ENCODE data around the gene RHBDD2. TPM values are rescaled to one million over a fixed set of nuclear protein-coding genes. Genes with fewer than 3 reads are reported as not detected.

The RHBDD2 gene
- total and polyA plus RNA-seq, 2 experiments from 2014 or later, result 28.1 to 62.2 TPM

- H3K9me3 ChIP-seq (ENCODE audit: low read depth), result no peaks in the 10 kb centered on the region
- no peak overlapping the region for H3K4me3 ChIP-seq
- peak; percentile 77 for DNase-seq
- peak overlapping the region; percentile 22; the same call in 1 of the 2 replicates for H2AFZ ChIP-seq
- H3K27ac ChIP-seq, result no peak overlapping the region
- 46 to 48% methylated on average over 19 of the region's 19 CpGs for WGBS, 2 experiments (ENCODE audit: low coverage in 1 of 2, low lambda C conversion rate in 2 of 2, missing lambda C conversion rate in 2 of 2)
- H3K27me3 ChIP-seq (replicated peaks; ENCODE audit: insufficient read depth), result no peaks in the 10 kb centered on the region
- in situ Hi-C loops (cut with MboI), result loop anchor here (10.0 kb wide), 1 partner anchor 148 kb away; no protein-coding TSS in a partner anchor
- no peaks in the 10 kb centered on the region for H3K36me3 ChIP-seq (ENCODE audit: low read depth)
- no peak overlapping the region for H3K9ac ChIP-seq
- no peaks in the 10 kb centered on the region for H3K9me2 ChIP-seq (ENCODE audit: insufficient read depth)
- H3K4me2 ChIP-seq (ENCODE audit: unreplicated experiment), result no peak overlapping the region
- no peaks in the 10 kb centered on the region for H4K20me1 ChIP-seq (ENCODE audit: insufficient read depth)
- H3F3A ChIP-seq (ENCODE audit: insufficient read depth), result no peaks in the 10 kb centered on the region
- H3K4me1 ChIP-seq (ENCODE audit: insufficient read depth), result no peaks in the 10 kb centered on the region
- TF ChIP-seq EZH2 (IDR thresholded peaks at IDR 0.05; ENCODE audit: insufficient read depth, poor library complexity, severe bottlenecking) (no peak), EZH2phosphoT487 (IDR thresholded peaks at IDR 0.05; ENCODE audit: insufficient read depth, low read depth) (no peak)
- H3K79me2 ChIP-seq (ENCODE audit: insufficient read depth), result no peaks in the 10 kb centered on the region
These were observed 12.1 kb upstream of the RHBDD2 start for GRCh38 chr7:75866489-75867389.

GRCh38 chr7:75867390-75867717 lies 11.5 kb upstream of the RHBDD2 start:
- no peaks in the 10 kb centered on the region; the same call in 1 of the 2 replicates for H3F3A ChIP-seq (ENCODE audit: insufficient read depth)
- H3K4me3 ChIP-seq, result no peak overlapping the region
- H3K27ac ChIP-seq, result no peak overlapping the region
- peak overlapping the region; percentile 22; the same call in 1 of the 2 replicates for H2AFZ ChIP-seq
- no peaks in the 10 kb centered on the region for H3K36me3 ChIP-seq (ENCODE audit: low read depth)
- WGBS, 2 experiments (ENCODE audit: low coverage in 1 of 2, low lambda C conversion rate in 2 of 2, missing lambda C conversion rate in 2 of 2), result 34 to 35% methylated on average over 4 of the region's 4 CpGs
- no peak for TF ChIP-seq EZH2phosphoT487 (IDR thresholded peaks at IDR 0.05; ENCODE audit: insufficient read depth, low read depth)
- TF ChIP-seq EZH2 (IDR thresholded peaks at IDR 0.05; ENCODE audit: insufficient read depth, poor library complexity, severe bottlenecking), result no peak
- H3K9me3 ChIP-seq (ENCODE audit: low read depth), result no peaks in the 10 kb centered on the region
- in situ Hi-C loops (cut with MboI), result loop anchor here (10.0 kb wide), 1 partner anchor 147 kb away; no protein-coding TSS in a partner anchor
- H3K4me2 ChIP-seq (ENCODE audit: unreplicated experiment), result no peak overlapping the region
- no peak for DNase-seq
- H3K79me2 ChIP-seq (ENCODE audit: insufficient read depth), result no peaks in the 10 kb centered on the region
- H4K20me1 ChIP-seq (ENCODE audit: insufficient read depth), result no peaks in the 10 kb centered on the region
- H3K9ac ChIP-seq, result no peak overlapping the region
- no peaks in the 10 kb centered on the region for H3K9me2 ChIP-seq (ENCODE audit: insufficient read depth)
- no peaks in the 10 kb centered on the region for H3K27me3 ChIP-seq (replicated peaks; ENCODE audit: insufficient read depth)
- H3K4me1 ChIP-seq (ENCODE audit: insufficient read depth), result peaks cover 2% of the 10 kb centered on the region; the same call in 1 of the 2 replicates

DNA sequence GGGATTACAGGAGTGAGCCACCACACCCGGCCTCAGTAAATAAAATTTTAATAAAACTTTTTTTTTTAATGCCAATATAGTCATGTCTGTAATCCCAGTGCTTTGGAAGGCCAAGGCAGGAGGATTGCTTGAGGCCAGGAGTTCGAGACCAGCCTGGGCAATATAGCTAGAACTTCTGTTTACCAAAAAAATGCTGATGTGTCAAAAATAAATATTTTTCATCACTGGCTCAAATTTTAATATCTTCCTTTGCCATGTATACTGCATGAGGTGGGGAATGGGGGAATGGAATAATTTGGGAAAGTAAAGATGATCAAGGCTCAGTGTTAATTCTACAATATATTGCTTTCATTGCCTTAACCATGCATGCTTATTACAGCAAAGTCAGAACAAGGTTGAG lies 10.7 kb upstream of the RHBDD2 start:
- Histone ChIP-seq H4K20me1 (ENCODE audit: insufficient read depth) (no peaks in the 10 kb centered on the region), H3K9me3 (ENCODE audit: low read depth) (no peaks in the 10 kb centered on the region), H3K36me3 (ENCODE audit: low read depth) (no peaks in the 10 kb centered on the region), H3K4me1 (ENCODE audit: insufficient read depth) (peaks cover 6% of the 10 kb centered on the region; the same call in 1 of the 2 replicates), H3K27ac (no peak overlapping the region), H3K4me3 (no peak overlapping the region), H3K79me2 (ENCODE audit: insufficient read depth) (no peaks in the 10 kb centered on the region), H3K9me2 (ENCODE audit: insufficient read depth) (no peaks in the 10 kb centered on the region), H3K9ac (no peak overlapping the region), H2AFZ (no peak overlapping the region), H3K27me3 (replicated peaks; ENCODE audit: insufficient read depth) (no peaks in the 10 kb centered on the region), H3F3A (ENCODE audit: insufficient read depth) (no peaks in the 10 kb centered on the region; the same call in 1 of the 2 replicates), H3K4me2 (ENCODE audit: unreplicated experiment) (no peak overlapping the region)
- in situ Hi-C loops (cut with MboI), result loop anchor here (10.0 kb wide), 1 partner anchor 147 kb away; no protein-coding TSS in a partner anchor
- 97 to 100% methylated on average over 2 of the region's 2 CpGs for WGBS, 2 experiments (ENCODE audit: low coverage in 1 of 2, low lambda C conversion rate in 2 of 2, missing lambda C conversion rate in 2 of 2)
- DNase-seq, result no peak
- TF ChIP-seq EZH2 (IDR thresholded peaks at IDR 0.05; ENCODE audit: insufficient read depth, poor library complexity, severe bottlenecking) (no peak), EZH2phosphoT487 (IDR thresholded peaks at IDR 0.05; ENCODE audit: insufficient read depth, low read depth) (no peak)

DNA sequence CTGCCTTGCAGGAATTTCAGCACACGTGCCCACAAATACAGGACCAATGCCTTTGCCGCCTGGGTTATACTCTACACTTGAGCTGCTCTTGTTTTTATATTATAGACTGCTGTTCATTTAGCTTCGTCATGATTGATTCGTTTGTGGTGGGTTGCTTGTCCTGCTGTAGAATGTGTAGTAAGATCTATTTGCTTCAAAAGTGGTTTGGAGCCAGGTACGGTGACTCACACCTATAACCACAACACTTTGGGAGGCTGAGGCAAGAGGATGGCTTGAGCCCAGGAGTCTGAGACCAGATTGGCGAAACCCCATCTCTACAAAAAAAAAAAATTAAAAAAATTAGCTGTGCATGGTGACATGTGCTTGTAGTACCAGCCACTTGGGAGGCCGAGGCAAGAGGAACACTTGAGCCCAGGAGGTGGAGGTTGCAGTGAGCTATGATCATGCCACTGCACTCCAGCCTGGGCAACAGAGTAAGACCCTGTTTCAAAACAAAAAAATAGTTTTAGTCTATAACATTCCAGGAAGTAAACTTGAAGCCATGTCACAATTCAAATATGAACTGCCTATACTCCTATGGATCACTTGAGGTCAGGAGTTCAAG lies 9.0 kb upstream of the RHBDD2 start:
- 79 to 83% methylated on average over 7 of the region's 7 CpGs for WGBS, 2 experiments (ENCODE audit: low coverage in 1 of 2, low lambda C conversion rate in 2 of 2, missing lambda C conversion rate in 2 of 2)
- H3K9me3 ChIP-seq (ENCODE audit: low read depth), result no peaks in the 10 kb centered on the region
- no peaks in the 10 kb centered on the region for H3K9me2 ChIP-seq (ENCODE audit: insufficient read depth)
- H4K20me1 ChIP-seq (ENCODE audit: insufficient read depth), result no peaks in the 10 kb centered on the region
- TF ChIP-seq EZH2phosphoT487 (IDR thresholded peaks at IDR 0.05; ENCODE audit: insufficient read depth, low read depth), result no peak
- no peak for TF ChIP-seq EZH2 (IDR thresholded peaks at IDR 0.05; ENCODE audit: insufficient read depth, poor library complexity, severe bottlenecking)
- no peaks in the 10 kb centered on the region for H3K79me2 ChIP-seq (ENCODE audit: insufficient read depth)
- H3F3A ChIP-seq (ENCODE audit: insufficient read depth), result no peaks in the 10 kb centered on the region; the same call in 1 of the 2 replicates
- H2AFZ ChIP-seq, result no peak overlapping the region
- H3K9ac ChIP-seq, result no peak overlapping the region
- no peaks in the 10 kb centered on the region for H3K27me3 ChIP-seq (replicated peaks; ENCODE audit: insufficient read depth)
- H3K4me3 ChIP-seq, result no peak overlapping the region
- in situ Hi-C loops (cut with MboI), result loop anchor here (10.0 kb wide), 1 partner anchor 145 kb away; no protein-coding TSS in a partner anchor
- no peak for DNase-seq
- no peaks in the 10 kb centered on the region for H3K36me3 ChIP-seq (ENCODE audit: low read depth)
- peaks cover 6% of the 10 kb centered on the region; the same call in 1 of the 2 replicates for H3K4me1 ChIP-seq (ENCODE audit: insufficient read depth)
- no peak overlapping the region for H3K27ac ChIP-seq
- no peak overlapping the region for H3K4me2 ChIP-seq (ENCODE audit: unreplicated experiment)

Data from GM23248 (cell line).